CD14-positive monocyte (primary cell): Measurements from ENCODE around the gene RELN. TPM values are rescaled to one million over a fixed set of nuclear protein-coding genes. Genes with fewer than 3 reads are reported as not detected.

Experiments
- DNase-seq, 3 donors: peaks; one replicate each; pipeline ENCODE4 v3.0.0-alpha.2; 2011 to 2022
- H2AFZ ChIP-seq: 2 replicates; pipeline ENCODE4 v1.6.0; 2012; ENCODE audit warnings: mild to moderate bottlenecking, low read depth, low read length, inconsistent platforms; ENCODE audit not compliant: insufficient read depth, poor library complexity, severe bottlenecking
- H3K27ac ChIP-seq, 2 donors: 1 replicate in 1 of 2; 2 replicates in 1 of 2; pipeline ENCODE4 v1.5.1; 2012 to 2013; ENCODE audit warnings: low read length in 2 of 2, control low read depth in 1 of 2, inconsistent platforms in 1 of 2, low read depth in 1 of 2, mild to moderate bottlenecking in 1 of 2
- H3K27me3 ChIP-seq, 2 donors: one replicate each; pipeline versions ENCODE4 v1.6.0 to v1.6.1; 2011 to 2013; ENCODE audit warnings: low read length in 2 of 2; ENCODE audit not compliant: control insufficient read depth in 2 of 2, insufficient read depth in 2 of 2
- H3K36me3 ChIP-seq, 2 donors: replicated peaks in 1 of 2; 1 replicate in 1 of 2; 2 replicates in 1 of 2; pipeline versions ENCODE4 v1.5.1 to v1.6.1; 2012 to 2013; ENCODE audit warnings: low read length in 2 of 2, control low read depth in 1 of 2, inconsistent platforms in 1 of 2, mild to moderate bottlenecking in 1 of 2; ENCODE audit not compliant: insufficient read depth in 2 of 2, control insufficient read depth in 1 of 2
- H3K4me1 ChIP-seq, 2 donors: 1 replicate in 1 of 2; 2 replicates in 1 of 2; pipeline versions ENCODE4 v1.5.1 to v1.6.1; 2012 to 2013; ENCODE audit warnings: low read length in 2 of 2, control low read depth in 1 of 2, inconsistent platforms in 1 of 2, mild to moderate bottlenecking in 1 of 2, moderate library complexity in 1 of 2; ENCODE audit not compliant: insufficient read depth in 2 of 2, control insufficient read depth in 1 of 2
- H3K4me2 ChIP-seq: replicated peaks from 2 replicates; pipeline ENCODE3; 2012; ENCODE audit warnings: low read length, moderate library complexity, mild to moderate bottlenecking; ENCODE audit not compliant: poor library complexity, severe bottlenecking; ENCODE audit errors: extremely low read depth
- H3K4me3 ChIP-seq, 3 experiments: fragments of 200-600 bp in 1 of 3; sonication (generic) in 1 of 3; replicated peaks in 1 of 3; 1 replicate in 2 of 3; 2 replicates in 1 of 3; pipeline ENCODE4 v1.5.1; 2011 to 2013; ENCODE audit warnings: low read length in 3 of 3, mild to moderate bottlenecking in 3 of 3, control low read depth in 2 of 3, low read depth in 2 of 3, inconsistent platforms in 1 of 3, moderate library complexity in 1 of 3
- H3K79me2 ChIP-seq: 2 replicates; pipeline ENCODE4 v1.6.0; 2012; ENCODE audit warnings: mild to moderate bottlenecking, control low read depth, inconsistent platforms, low read length, moderate library complexity; ENCODE audit not compliant: insufficient read depth
- H3K9ac ChIP-seq: 2 replicates; pipeline ENCODE4 v1.6.0; 2017; ENCODE audit warnings: low read length, mild to moderate bottlenecking; ENCODE audit not compliant: insufficient read depth, poor library complexity, severe bottlenecking
- H3K9me3 ChIP-seq, 2 donors: replicated peaks in 1 of 2; 1 replicate in 1 of 2; 2 replicates in 1 of 2; pipeline versions ENCODE4 v1.5.1 to v1.6.1; 2012 to 2013; ENCODE audit warnings: low read length in 2 of 2, control low read depth in 1 of 2; ENCODE audit not compliant: control insufficient read depth in 1 of 2, insufficient read depth in 1 of 2
- H4K20me1 ChIP-seq: 2 replicates; pipeline ENCODE4 v1.6.0; 2012; ENCODE audit warnings: mild to moderate bottlenecking, low read length, control low read depth, moderate library complexity; ENCODE audit not compliant: insufficient read depth
- H3K27ac Mint-ChIP-seq, 7 donors: one replicate each; pipeline ENCODE4 v1.8.0; 2020; ENCODE audit warnings: mild to moderate bottlenecking in 7 of 7, mixed read lengths in 7 of 7, moderate library complexity in 6 of 7, inconsistent platforms in 2 of 7
- H3K27me3 Mint-ChIP-seq, 3 donors: one replicate each; pipeline ENCODE4 v1.8.0; 2021 to 2022; ENCODE audit warnings: low read depth in 3 of 3, mild to moderate bottlenecking in 3 of 3, mixed read lengths in 3 of 3, moderate library complexity in 3 of 3, inconsistent platforms in 1 of 3
- H3K36me3 Mint-ChIP-seq, 2 donors: one replicate each; pipeline ENCODE4 v1.8.0; 2020; ENCODE audit warnings: mixed read lengths in 2 of 2, inconsistent platforms in 1 of 2, mild to moderate bottlenecking in 1 of 2
- H3K4me1 Mint-ChIP-seq: one replicate; pipeline ENCODE4 v1.8.0; 2020; ENCODE audit warnings: mild to moderate bottlenecking, mixed read lengths
- H3K4me3 Mint-ChIP-seq, 2 donors: one replicate each; pipeline ENCODE4 v1.8.0; 2020; ENCODE audit warnings: mild to moderate bottlenecking in 2 of 2, mixed read lengths in 2 of 2, moderate library complexity in 1 of 2
- H3K9me3 Mint-ChIP-seq, 7 donors: one replicate each; pipeline ENCODE4 v1.8.0; 2020 to 2022; ENCODE audit warnings: mixed read lengths in 7 of 7, mild to moderate bottlenecking in 6 of 7, moderate library complexity in 6 of 7, inconsistent platforms in 2 of 7
- CTCF ChIP-seq: fragments of 200-600 bp; IDR thresholded peaks from one replicate; pipeline ENCODE4 v1.8.0; 2022; ENCODE audit warnings: antibody characterized with exemption, mild to moderate bottlenecking
- WGBS: methylation state at CpG from one replicate; pipeline ENCODE4 v1.1.5; 2013; ENCODE audit warnings: missing lambda C conversion rate; ENCODE audit not compliant: insufficient coverage; 5-methylcytosine and 5-hydroxymethylcytosine counted together
- intact Hi-C, 2 donors: fragments of 100-400 bp; cut with micrococcal nuclease; formaldehyde crosslinking; loops; one replicate each; pipeline versions ENCODE4 v1.15.0 to v1.15.1; 2023
- polyA plus RNA-seq, 3 donors: library from polyadenylated mRNA; depleted of rRNA in 1 of 3; unstranded in 2 of 3; stranded (reverse) in 1 of 3; fragments of 300-500 nt in 2 of 3; fragments of >200 nt in 1 of 3; fragmentation: Illumina TruSeq in 2 of 3; gene quantifications; 1 replicate in 2 of 3; 2 replicates in 1 of 3; pipeline ENCODE4 v1.2.3, GENCODE V29; 2012 to 2021

Gene RELN
- polyA plus RNA-seq, 3 donors, result not detected

- 67% methylated on average over 3 of the region's 5 CpGs for WGBS
- Mint-ChIP-seq H3K9me3 (peaks cover 0 to 2% (median 2%) of the 10 kb centered on the region in 7 donors), H3K4me1 (no peaks in the 10 kb centered on the region), H3K4me3 (no peak overlapping the region), H3K27ac (no peak overlapping the region), H3K27me3 (peaks cover 0 to 4% (median 0%) of the 10 kb centered on the region in 3 donors), H3K36me3 (no peaks in the 10 kb centered on the region)
- DNase-seq, result no peak
- Histone ChIP-seq H3K27me3 (no peaks in the 10 kb centered on the region), H3K79me2 (no peaks in the 10 kb centered on the region), H3K36me3 (no peaks in the 10 kb centered on the region), H3K4me2 (no peak overlapping the region), H3K27ac (no peak overlapping the region), H3K9ac (no peak overlapping the region), H2AFZ (no peak overlapping the region), H4K20me1 (no peaks in the 10 kb centered on the region), H3K4me1 (no peaks in the 10 kb centered on the region), H3K9me3 (no peaks in the 10 kb centered on the region), H3K4me3 (no peak overlapping the region)
- TF ChIP-seq CTCF, result no peak
- intact Hi-C loops, result no loop called here
Measured at GRCh38 chr7:103766660-103767059, 222.8 kb downstream of the RELN start.

- no peaks in the 10 kb centered on the region for H3K4me1 Mint-ChIP-seq
- no peak for TF ChIP-seq CTCF
- Histone ChIP-seq H3K27me3 (no peaks in the 10 kb centered on the region), H3K4me1 (no peaks in the 10 kb centered on the region), H3K36me3 (no peaks in the 10 kb centered on the region), H3K79me2 (no peaks in the 10 kb centered on the region), H4K20me1 (no peaks in the 10 kb centered on the region), H3K9me3 (no peaks in the 10 kb centered on the region), H3K4me3 (no peak overlapping the region), H3K27ac (no peak overlapping the region), H2AFZ (no peak overlapping the region), H3K4me2 (no peak overlapping the region), H3K9ac (no peak overlapping the region)
- H3K9me3 Mint-ChIP-seq, result peaks cover 0 to 2% (median 2%) of the 10 kb centered on the region in 7 donors
- no peak overlapping the region for H3K4me3 Mint-ChIP-seq
- H3K27me3 Mint-ChIP-seq, result no peaks in the 10 kb centered on the region
- intact Hi-C loops, result no loop called here
- WGBS, result 60% methylated on average over 1 of the region's 3 CpGs
- no peaks in the 10 kb centered on the region for H3K36me3 Mint-ChIP-seq
- H3K27ac Mint-ChIP-seq, result no peak overlapping the region
- no peak for DNase-seq
Measured at GRCh38 chr7:103765901-103766300, 223.6 kb downstream of the RELN start.
